Measurements from ENCODE around the gene CCDC88C.

CCDC88C gene

GRCh38 chr14:91342206-91342760, 75.3 kb downstream of the CCDC88C start:
- no peak for DNase-seq

GRCh38 chr14:91341751-91342154, 75.9 kb downstream of the CCDC88C start:
- no peak for DNase-seq

- DNase-seq = no peak
Observed at GRCh38 chr14:91341334-91341733, 76.3 kb downstream of the CCDC88C start.

- DNase-seq = no peak
Observed at GRCh38 chr14:91339671-91340369, 77.8 kb downstream of the CCDC88C start.

- DNase-seq = no peak
Observed at GRCh38 chr14:91339076-91339475, 78.5 kb downstream of the CCDC88C start.

GRCh38 chr14:91338379-91338778, 79.2 kb downstream of the CCDC88C start:
- DNase-seq = no peak

- DNase-seq = no peak
Observed at GRCh38 chr14:91337699-91338335, 79.8 kb downstream of the CCDC88C start.

- no peak for DNase-seq
Observed at GRCh38 chr14:91336093-91336450, 81.5 kb downstream of the CCDC88C start.

- no peak for DNase-seq
Observed at GRCh38 chr14:91335191-91336092, 82.2 kb downstream of the CCDC88C start.

- no peak for DNase-seq
Observed at GRCh38 chr14:91333650-91334039, 84.0 kb downstream of the CCDC88C start.

- no peak for DNase-seq
Observed at GRCh38 chr14:91332986-91333649, 84.5 kb downstream of the CCDC88C start.

- DNase-seq = no peak
Observed at GRCh38 chr14:91332171-91332985, 85.2 kb downstream of the CCDC88C start.

GRCh38 chr14:91331721-91332120, 85.9 kb downstream of the CCDC88C start:
- DNase-seq = no peak

GRCh38 chr14:91330856-91331255, 86.8 kb downstream of the CCDC88C start:
- DNase-seq = no peak

GRCh38 chr14:91330096-91330696, 87.4 kb downstream of the CCDC88C start:
- no peak for DNase-seq

- no peak for DNase-seq
Observed at GRCh38 chr14:91329486-91330014, 88.1 kb downstream of the CCDC88C start.

GRCh38 chr14:91328313-91329050, 89.1 kb downstream of the CCDC88C start:
- DNase-seq = no peak

- DNase-seq = no peak
Observed at GRCh38 chr14:91327661-91328312, 89.8 kb downstream of the CCDC88C start.

- no peak for DNase-seq
Observed at GRCh38 chr14:91327250-91327595, 90.4 kb downstream of the CCDC88C start.

Data from activated CD8-positive, alpha-beta memory T cell treated with anti-CD3 and anti-CD28 coated beads, Interleukin-2, amount 50 U/mL, for 4 hours (primary cell).